Lung (tissue), 12 donors: ENCODE measurements around the gene PPP1R8. TPM values are rescaled to one million over a fixed set of nuclear protein-coding genes. Genes with fewer than 3 reads are reported as not detected.
"Not testable (repeated sequence)": the region's sequence is repeated elsewhere in the genome, so short reads cannot be mapped to it uniquely, and the experiment has no call there.

Source experiments
- ATAC-seq: fragments of 200-7000 bp; cut with Tn5 transposase; one replicate; pipeline ENCODE4 v1.9.1; 2020; ENCODE audit warnings: moderate number of reproducible peaks; ENCODE audit not compliant: insufficient read depth, low FRiP score
- DNase-seq, 3 donors: peaks; one replicate each; pipeline ENCODE4 v3.0.0-alpha.2; 2013 to 2017
- H3K27ac ChIP-seq, 2 donors: one replicate each; pipeline ENCODE4 v1.5.1; 2013; ENCODE audit warnings: mild to moderate bottlenecking in 2 of 2, moderate library complexity in 2 of 2, control low read depth in 1 of 2, inconsistent platforms in 1 of 2, low read depth in 1 of 2, low read length in 1 of 2
- H3K27me3 ChIP-seq, 3 donors: one replicate each; pipeline ENCODE4 v1.5.1; 2013; ENCODE audit warnings: low read length in 2 of 3; ENCODE audit not compliant: control insufficient read depth in 3 of 3, insufficient read depth in 3 of 3
- H3K36me3 ChIP-seq, 4 donors: one replicate each; pipeline ENCODE4 v1.5.1; 2013; ENCODE audit warnings: low read length in 4 of 4, mild to moderate bottlenecking in 1 of 4, moderate library complexity in 1 of 4; ENCODE audit not compliant: control insufficient read depth in 4 of 4, insufficient read depth in 4 of 4
- H3K4me1 ChIP-seq, 5 donors: one replicate each; pipeline ENCODE4 v1.5.1; 2013; ENCODE audit warnings: low read length in 5 of 5, mild to moderate bottlenecking in 2 of 5, moderate library complexity in 1 of 5; ENCODE audit not compliant: control insufficient read depth in 5 of 5, insufficient read depth in 5 of 5
- H3K4me3 ChIP-seq: one replicate; pipeline ENCODE4 v1.5.1; 2013; ENCODE audit warnings: mild to moderate bottlenecking, control low read depth, moderate library complexity
- H3K9ac ChIP-seq, 2 donors: one replicate each; pipeline ENCODE4 v1.5.1; 2013; ENCODE audit warnings: low read length in 2 of 2, control low read depth in 1 of 2; ENCODE audit not compliant: insufficient read depth in 1 of 2
- H3K9me3 ChIP-seq, 4 donors: one replicate each; pipeline ENCODE4 v1.5.1; 2013; ENCODE audit warnings: low read length in 3 of 4, mild to moderate bottlenecking in 1 of 4, moderate library complexity in 1 of 4; ENCODE audit not compliant: control insufficient read depth in 4 of 4, insufficient read depth in 3 of 4
- CTCF ChIP-seq: IDR thresholded peaks from 2 replicates; pipeline ENCODE4 v1.5.1; 2012; ENCODE audit warnings: mild to moderate bottlenecking; ENCODE audit errors: control extremely low read depth, extremely low read depth
- WGBS, 2 donors: extraction: QIAGEN DNeasy Blood & Tissue Kit; methylation state at CpG; one replicate each; pipeline ENCODE4 v1.1.7; 2013; 5-methylcytosine and 5-hydroxymethylcytosine counted together
- polyA plus RNA-seq, 2 donors: library from polyadenylated mRNA; stranded (reverse); fragments of 200-250 nt; gene quantifications; one replicate each; pipeline ENCODE4 v1.2.1, GENCODE V29; 2013
- total RNA-seq, 2 donors: library from RNA; depleted of rRNA in 1 of 2; stranded (reverse); fragments of >200 nt in 1 of 2; gene quantifications; one replicate each; pipeline ENCODE4 v1.2.1, GENCODE V29; 2014 to 2021
- donor health status: control.
- donor health status: control.
- donor health status: Bipolar disorder and iron deficiency.
- donor health status: healthy.
- donor health status: DM: yes; HTN: yes; CAD: no.

The PPP1R8 gene
- total and polyA plus RNA-seq, 4 donors, result 20.9 to 37.0 (median 33.4) TPM

GRCh38 chr1:27795601-27796000 is 35.0 kb upstream of the PPP1R8 start:
- TF ChIP-seq CTCF, result no peak

DNA sequence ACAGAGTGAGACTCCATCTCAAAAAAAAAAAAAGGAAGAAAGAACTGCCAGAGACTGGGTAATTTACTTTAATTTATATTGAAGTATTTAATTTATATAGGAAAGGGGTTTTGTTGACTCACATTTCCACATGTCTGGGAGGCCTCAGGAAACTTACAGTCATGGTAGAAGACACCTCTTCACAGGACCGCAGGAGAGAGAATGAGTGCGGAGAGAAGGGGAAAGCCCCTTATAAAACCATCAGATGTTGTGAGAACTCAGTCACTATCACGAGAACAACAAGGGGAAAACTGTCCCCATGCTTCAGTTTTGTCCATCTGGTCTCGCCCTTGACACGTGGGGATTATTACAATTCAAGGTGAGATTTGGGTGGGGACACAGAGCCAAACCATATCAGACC is 25.8 kb upstream of the PPP1R8 start:
- no peak for TF ChIP-seq CTCF
- Histone ChIP-seq H3K4me3 (no peak overlapping the region), H3K9ac (no peak overlapping the region), H3K27ac (no peak overlapping the region), H3K4me1 (peaks cover 0 to 1% (median 0%) of the 10 kb centered on the region in 5 donors), H3K9me3 (no peaks in the 10 kb centered on the region), H3K36me3 (peaks cover 6 to 20% (median 18%) of the 10 kb centered on the region in 4 donors), H3K27me3 (no peaks in the 10 kb centered on the region)
- 94 to 95% methylated on average over 5 of the region's 5 CpGs for whole genome bisulfite sequencing, 2 donors
- DNase-seq, result no peak
- ATAC-seq, result no peak

More at GRCh38 chr1:27795601-27796000, 35.0 kb upstream of the PPP1R8 start:
- Histone ChIP-seq H3K4me1 (peaks cover 0 to 1% (median 0%) of the 10 kb centered on the region in 5 donors), H3K27ac (no peak overlapping the region), H3K36me3 (peaks cover 5 to 30% (median 16%) of the 10 kb centered on the region in 4 donors), H3K27me3 (no peaks in the 10 kb centered on the region), H3K9me3 (no peaks in the 10 kb centered on the region), H3K4me3 (no peak overlapping the region), H3K9ac (no peak overlapping the region)
- 55 to 77% methylated on average over 1 of the region's 1 CpG for WGBS, 2 donors
- no peak for ATAC-seq
- DNase-seq, result no peak

DNA sequence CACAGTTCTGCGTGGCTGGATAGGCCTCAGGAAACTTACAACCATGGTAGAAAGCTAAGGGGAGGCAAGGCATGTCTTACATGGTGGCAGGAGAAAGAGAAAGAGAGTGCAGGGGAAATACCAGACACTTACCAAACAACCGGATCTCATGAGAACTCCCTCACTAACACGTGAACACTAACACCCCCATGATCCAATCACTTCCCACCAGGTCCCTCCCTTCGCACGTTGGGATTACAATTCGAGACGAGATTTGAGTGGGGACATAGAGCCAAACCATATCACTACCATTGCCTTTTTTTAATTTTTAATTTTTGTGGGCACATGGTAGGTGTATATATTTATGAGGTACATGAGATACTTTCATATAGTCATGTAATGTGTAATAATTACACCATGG is 23.8 kb upstream of the PPP1R8 start:
- no peak for TF ChIP-seq CTCF
- H3K4me3 ChIP-seq, result no peak overlapping the region
- no peaks in the 10 kb centered on the region for H3K27me3 ChIP-seq
- H3K36me3 ChIP-seq, result peaks cover 7 to 23% (median 12%) of the 10 kb centered on the region in 4 donors
- H3K4me1 ChIP-seq, result no peaks in the 10 kb centered on the region
- ATAC-seq (no peak), DNase-seq (no peak)
- WGBS, 2 donors, result 91 to 100% methylated on average over 7 of the region's 7 CpGs
- no peaks in the 10 kb centered on the region for H3K9me3 ChIP-seq
- no peak overlapping the region for H3K27ac ChIP-seq
- H3K9ac ChIP-seq, result no peak overlapping the region

DNA sequence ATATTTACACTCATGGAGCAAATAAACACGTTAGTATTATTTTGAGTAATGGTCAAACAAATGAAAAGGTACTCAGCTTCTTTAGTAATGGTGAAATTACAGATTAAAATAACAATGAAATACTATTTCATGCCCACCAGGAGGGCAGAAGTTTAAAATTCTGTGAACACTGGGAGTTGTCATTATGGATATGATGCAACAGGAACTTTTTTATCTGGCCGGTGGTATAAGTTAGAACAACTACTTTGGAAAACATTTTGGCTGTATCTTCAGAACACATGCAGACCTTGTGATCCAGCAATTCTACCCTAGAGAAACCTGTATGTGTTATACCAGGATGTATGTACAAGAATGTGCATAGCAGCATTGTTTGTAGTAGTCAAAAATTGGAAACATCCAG is 23.2 kb upstream of the PPP1R8 start:
- TF ChIP-seq CTCF, result no peak
- Histone ChIP-seq H3K27me3 (no peaks in the 10 kb centered on the region), H3K9me3 (no peaks in the 10 kb centered on the region), H3K4me1 (no peaks in the 10 kb centered on the region), H3K9ac (no peak overlapping the region), H3K36me3 (peaks cover 8 to 22% (median 10%) of the 10 kb centered on the region in 4 donors), H3K4me3 (no peak overlapping the region), H3K27ac (no peak overlapping the region)
- DNase-seq, result no peak
- no peak for ATAC-seq
- WGBS, 2 donors, result 73 to 77% methylated on average over 2 of the region's 2 CpGs

DNA sequence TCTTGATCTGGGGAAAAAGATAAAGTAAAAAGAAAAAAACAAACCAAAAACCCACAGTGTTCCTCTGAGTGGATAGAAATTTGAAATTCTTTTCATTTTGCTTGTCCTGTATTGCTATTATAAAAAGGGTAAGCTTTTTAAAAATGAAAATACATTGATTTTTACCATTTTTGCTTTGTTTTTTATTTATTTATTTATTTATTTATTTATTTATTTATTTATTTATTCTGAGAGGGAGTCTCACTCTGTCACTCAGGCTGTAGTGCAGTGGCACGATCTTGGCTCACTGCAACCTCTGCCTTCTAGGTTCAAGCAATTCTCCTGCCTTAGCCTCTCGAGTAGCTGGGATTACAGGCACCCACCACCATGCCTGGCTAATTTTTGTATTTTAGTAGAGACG is 22.5 kb upstream of the PPP1R8 start:
- H3K4me1 ChIP-seq, ATAC-seq, H3K9me3 ChIP-seq, H3K9ac ChIP-seq, H3K27ac ChIP-seq, H3K4me3 ChIP-seq, DNase-seq, H3K27me3 ChIP-seq: not testable (repeated sequence)
- 90 to 95% methylated on average over 3 of the region's 3 CpGs for WGBS, 2 donors
- peaks cover 7 to 23% (median 10%) of the 10 kb centered on the region in 4 donors for H3K36me3 ChIP-seq
